Measurements from ENCODE around the gene ATP2B1.

DNA sequence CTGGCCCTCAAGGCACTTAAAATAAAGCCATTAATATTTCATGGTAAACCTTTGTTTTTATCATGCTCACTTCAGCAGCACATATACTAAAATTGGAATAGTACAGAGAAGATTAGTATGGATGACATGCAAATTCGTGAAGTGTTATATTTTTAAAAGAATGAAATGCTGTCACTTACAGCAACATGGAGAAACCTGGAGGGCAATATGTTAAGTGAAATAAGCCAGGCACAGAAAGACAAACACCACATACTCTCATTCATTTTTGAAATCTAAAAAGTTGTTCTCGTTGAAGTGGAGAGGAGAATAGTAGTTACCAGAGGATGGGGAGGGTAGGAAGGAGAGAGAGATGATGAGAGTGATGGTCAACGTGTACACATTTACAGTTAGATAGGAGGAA is 45.4 kb upstream of the ATP2B1 start:
- TF ChIP-seq GATA3 (IDR thresholded peaks at IDR 0.05; ENCODE audit: low read depth, low read length) (no peak), GATA2 (IDR thresholded peaks at IDR 0.05; ENCODE audit: low read depth, low read length) (no peak)

All from SH-SY5Y (cell line).